OCI-LY1 (cell line): ENCODE measurements around the gene CDKN1C.

ENCODE experiments used
- H2AFZ ChIP-seq: fragments of 200-600 bp; sonication (generic), shearing (Covaris generic); 2 replicates; pipeline ENCODE4 v1.6.0; 2014; ENCODE audit warnings: antibody characterized with exemption, mild to moderate bottlenecking, low read length
- H3F3A ChIP-seq: fragments of 200-600 bp; sonication (generic), shearing (Covaris generic); 2 replicates; pipeline ENCODE4 v1.6.0; 2014; ENCODE audit warnings: mild to moderate bottlenecking, antibody characterized with exemption, low read length, moderate library complexity; ENCODE audit not compliant: insufficient read depth
- H3K27ac ChIP-seq: fragments of 200-600 bp; sonication (generic); 2 replicates; pipeline ENCODE4 v1.5.1; 2014; ENCODE audit warnings: low read length, mixed run types, mild to moderate bottlenecking, low read depth; ENCODE audit not compliant: poor library complexity, severe bottlenecking
- H3K27me3 ChIP-seq: fragments of 200-600 bp; sonication (generic); 2 replicates; pipeline ENCODE4 v1.6.0; 2014; ENCODE audit warnings: antibody characterized with exemption, mild to moderate bottlenecking, low read length, moderate library complexity; ENCODE audit not compliant: insufficient read depth
- H3K36me3 ChIP-seq: fragments of 200-600 bp; sonication (generic); 2 replicates; pipeline ENCODE4 v1.6.1; 2014; ENCODE audit warnings: mild to moderate bottlenecking, antibody characterized with exemption, low read length, moderate library complexity, mixed read lengths; ENCODE audit not compliant: insufficient read depth
- H3K4me1 ChIP-seq: fragments of 200-600 bp; sonication (generic); 2 replicates; pipeline ENCODE4 v1.5.1; 2014; ENCODE audit warnings: mild to moderate bottlenecking, low read length, moderate library complexity; ENCODE audit not compliant: insufficient read depth, severe bottlenecking
- H3K4me2 ChIP-seq: fragments of 200-600 bp; sonication (generic), shearing (Covaris generic); 2 replicates; pipeline ENCODE4 v1.6.1; 2014; ENCODE audit warnings: low read length
- H3K4me3 ChIP-seq: fragments of 200-600 bp; sonication (generic); 2 replicates; pipeline ENCODE4 v1.5.1; 2014; ENCODE audit warnings: low read length, low read depth, mild to moderate bottlenecking, mixed read lengths; ENCODE audit not compliant: poor library complexity, severe bottlenecking
- H3K79me2 ChIP-seq: fragments of 200-600 bp; shearing (Covaris generic); 2 replicates; pipeline ENCODE4 v1.6.1; 2016; ENCODE audit warnings: mixed run types, low read length, mixed read lengths; ENCODE audit not compliant: insufficient read depth
- H3K9ac ChIP-seq: fragments of 200-600 bp; sonication (generic), shearing (Covaris generic); 2 replicates; pipeline ENCODE4 v1.6.1; 2014; ENCODE audit warnings: mild to moderate bottlenecking, low read length, mixed read lengths
- H3K9me2 ChIP-seq: fragments of 200-600 bp; sonication (generic), shearing (Covaris generic); 2 replicates; pipeline ENCODE4 v1.6.1; 2014; ENCODE audit warnings: low read depth, mild to moderate bottlenecking, low read length, mixed read lengths
- H3K9me3 ChIP-seq: fragments of 200-600 bp; shearing (Covaris generic); 2 replicates; pipeline ENCODE4 v1.6.1; 2014; ENCODE audit warnings: low read length, mixed read lengths
- H4K20me1 ChIP-seq: fragments of 200-600 bp; sonication (generic), shearing (Covaris generic); 2 replicates; pipeline ENCODE4 v1.6.0; 2016; ENCODE audit warnings: mild to moderate bottlenecking, low read length; ENCODE audit not compliant: insufficient read depth
- CTCF ChIP-seq: fragments of 200-600 bp; sonication (generic), shearing (Covaris generic); IDR thresholded peaks from 2 replicates; pipeline ENCODE4 v1.5.1; 2017; ENCODE audit warnings: mild to moderate bottlenecking, antibody characterized with exemption, low read length, moderate library complexity, mixed read lengths
- EZH2 ChIP-seq: fragments of 200-600 bp; sonication (generic), shearing (Covaris generic); IDR thresholded peaks from 2 replicates; pipeline ENCODE4 v1.8.0; 2017; ENCODE audit warnings: borderline replicate concordance, mixed run types, mild to moderate bottlenecking, antibody characterized with exemption, low read length, moderate library complexity, mixed read lengths

The CDKN1C gene

DNA sequence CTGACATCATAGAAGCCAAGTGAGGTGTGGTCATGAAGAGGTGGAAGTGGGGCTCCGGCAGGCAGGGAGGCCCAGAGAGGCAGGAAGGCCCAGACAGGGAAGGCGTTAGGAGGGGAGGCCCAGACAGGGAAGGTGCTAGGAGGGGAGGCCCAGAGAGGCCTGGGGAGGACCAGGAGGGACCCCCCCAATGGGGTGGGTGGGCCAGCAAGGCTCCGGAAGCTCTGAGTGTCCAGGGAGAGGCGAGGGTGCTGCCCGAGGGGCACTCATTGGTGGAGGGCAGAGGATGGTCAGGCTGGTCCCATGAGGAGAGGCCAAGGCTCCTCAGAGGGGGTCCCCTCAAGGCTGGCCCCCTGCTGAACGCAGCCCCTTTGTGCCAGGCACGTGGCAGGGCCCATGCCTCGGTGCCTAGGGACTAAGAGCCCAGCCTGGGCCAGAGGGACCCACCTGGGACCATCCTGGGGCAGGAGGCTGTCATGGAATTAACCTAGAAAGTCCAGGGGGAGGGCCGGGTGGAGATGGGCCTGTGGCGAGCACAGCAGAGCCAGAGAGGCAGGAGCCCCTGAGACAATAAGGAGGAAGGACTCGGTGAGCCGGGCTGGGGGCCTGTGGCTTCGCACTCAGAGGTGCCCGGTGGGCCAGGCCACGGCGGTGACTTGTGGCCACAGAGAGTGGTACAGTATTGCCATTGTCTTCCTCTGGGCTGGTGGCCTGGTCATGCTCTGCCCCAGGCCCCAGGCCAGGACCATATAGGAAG is 31.5 kb upstream of the CDKN1C start:
- H3K27ac ChIP-seq = no peak overlapping the region
- no peaks in the 10 kb centered on the region for H3K9me2 ChIP-seq
- peaks cover 4% of the 10 kb centered on the region; the same call in 1 of the 2 replicates for H3K27me3 ChIP-seq
- no peak overlapping the region for H2AFZ ChIP-seq
- no peak for TF ChIP-seq EZH2
- TF ChIP-seq CTCF = no peak
- H3K4me3 ChIP-seq = no peak overlapping the region
- no peaks in the 10 kb centered on the region for H3F3A ChIP-seq
- H3K4me1 ChIP-seq = no peaks in the 10 kb centered on the region
- H3K36me3 ChIP-seq = no peaks in the 10 kb centered on the region
- H3K9ac ChIP-seq = no peak overlapping the region
- no peak overlapping the region for H3K4me2 ChIP-seq
- no peaks in the 10 kb centered on the region for H4K20me1 ChIP-seq
- no peaks in the 10 kb centered on the region for H3K9me3 ChIP-seq
- no peaks in the 10 kb centered on the region for H3K79me2 ChIP-seq

GRCh38 chr11:2916114-2916891 is 30.7 kb upstream of the CDKN1C start:
- no peak overlapping the region for H3K4me3 ChIP-seq
- no peak overlapping the region for H3K27ac ChIP-seq
- H2AFZ ChIP-seq = no peak overlapping the region
- H3K9me3 ChIP-seq = no peaks in the 10 kb centered on the region
- H3K79me2 ChIP-seq = no peaks in the 10 kb centered on the region
- no peaks in the 10 kb centered on the region for H3F3A ChIP-seq
- peaks cover 4% of the 10 kb centered on the region; the same call in 1 of the 2 replicates for H3K27me3 ChIP-seq
- no peaks in the 10 kb centered on the region for H3K36me3 ChIP-seq
- H3K4me2 ChIP-seq = no peak overlapping the region
- H3K9ac ChIP-seq = no peak overlapping the region
- H3K4me1 ChIP-seq = no peaks in the 10 kb centered on the region
- no peaks in the 10 kb centered on the region for H3K9me2 ChIP-seq
- no peaks in the 10 kb centered on the region for H4K20me1 ChIP-seq
- TF ChIP-seq EZH2 = no peak
- no peak for TF ChIP-seq CTCF

DNA sequence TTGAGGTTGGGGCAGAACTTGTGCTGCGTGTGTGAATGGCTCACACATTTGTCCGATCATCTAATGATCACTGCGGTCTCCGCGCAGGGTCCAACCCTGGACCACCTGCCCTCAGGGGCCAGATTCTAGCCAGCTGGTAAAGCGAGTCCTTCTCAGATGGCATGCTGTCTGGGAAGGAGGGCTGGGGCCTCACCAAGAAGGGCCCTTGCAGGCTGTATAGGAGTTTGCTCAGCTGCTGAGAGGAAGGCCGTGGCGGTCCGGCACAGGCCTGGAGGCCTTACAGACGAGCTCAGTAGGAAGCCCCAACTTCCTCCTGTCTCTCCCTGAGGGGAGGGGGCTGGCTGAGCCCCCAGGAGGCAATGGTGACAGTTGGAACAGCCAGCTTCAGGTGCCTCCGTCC is 29.9 kb upstream of the CDKN1C start:
- Histone ChIP-seq H3K36me3 (no peaks in the 10 kb centered on the region), H2AFZ (no peak overlapping the region), H3K4me2 (no peak overlapping the region), H3K9ac (no peak overlapping the region), H3K9me3 (no peaks in the 10 kb centered on the region), H3K79me2 (no peaks in the 10 kb centered on the region), H3F3A (no peaks in the 10 kb centered on the region), H3K27me3 (peaks cover 10% of the 10 kb centered on the region; the same call in 1 of the 2 replicates), H3K27ac (no peak overlapping the region), H4K20me1 (no peaks in the 10 kb centered on the region), H3K4me1 (no peaks in the 10 kb centered on the region), H3K9me2 (no peaks in the 10 kb centered on the region), H3K4me3 (no peak overlapping the region)
- TF ChIP-seq CTCF (no peak), EZH2 (no peak)
